HL-60 (cell line): ENCODE measurements around the gene ADISSP.

Source experiments
- POLR2AphosphoS5 ChIP-seq: IDR thresholded peaks from 2 replicates; pipeline ENCODE4 v1.6.1; 2012; ENCODE audit warnings: low read depth
- REST ChIP-seq: IDR thresholded peaks from 2 replicates; pipeline ENCODE4 v1.6.1; 2012; ENCODE audit warnings: low read depth; ENCODE audit not compliant: insufficient replicate concordance
- TF ChIP-seq, protein P1 (sequence below): IDR thresholded peaks from one replicate; pipeline ENCODE4 v1.5.1; 2011; ENCODE audit warnings: low read length, control low read depth, inconsistent platforms; ENCODE audit not compliant: insufficient read depth

DNA sequence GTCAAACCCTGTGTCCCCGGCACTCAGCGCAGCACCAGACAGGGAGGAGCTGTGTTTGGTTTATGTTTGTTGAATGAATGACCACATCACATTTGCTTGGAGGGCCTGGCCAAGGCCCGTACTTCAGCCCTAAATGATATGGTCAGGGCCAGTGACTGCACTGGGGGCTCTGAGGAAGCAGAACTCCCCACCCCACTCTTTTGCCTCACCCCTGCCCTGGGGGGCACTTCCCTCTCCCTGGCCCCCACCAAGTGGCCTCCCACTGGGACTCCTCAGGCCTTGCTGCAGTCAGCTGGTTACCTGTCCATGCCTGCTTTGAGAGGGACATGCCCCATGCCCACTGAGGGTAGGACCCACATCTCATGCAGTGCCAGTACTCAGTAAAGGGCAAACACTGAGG is 2.9 kb downstream of the ADISSP start:
- TF ChIP-seq, protein P1, sequence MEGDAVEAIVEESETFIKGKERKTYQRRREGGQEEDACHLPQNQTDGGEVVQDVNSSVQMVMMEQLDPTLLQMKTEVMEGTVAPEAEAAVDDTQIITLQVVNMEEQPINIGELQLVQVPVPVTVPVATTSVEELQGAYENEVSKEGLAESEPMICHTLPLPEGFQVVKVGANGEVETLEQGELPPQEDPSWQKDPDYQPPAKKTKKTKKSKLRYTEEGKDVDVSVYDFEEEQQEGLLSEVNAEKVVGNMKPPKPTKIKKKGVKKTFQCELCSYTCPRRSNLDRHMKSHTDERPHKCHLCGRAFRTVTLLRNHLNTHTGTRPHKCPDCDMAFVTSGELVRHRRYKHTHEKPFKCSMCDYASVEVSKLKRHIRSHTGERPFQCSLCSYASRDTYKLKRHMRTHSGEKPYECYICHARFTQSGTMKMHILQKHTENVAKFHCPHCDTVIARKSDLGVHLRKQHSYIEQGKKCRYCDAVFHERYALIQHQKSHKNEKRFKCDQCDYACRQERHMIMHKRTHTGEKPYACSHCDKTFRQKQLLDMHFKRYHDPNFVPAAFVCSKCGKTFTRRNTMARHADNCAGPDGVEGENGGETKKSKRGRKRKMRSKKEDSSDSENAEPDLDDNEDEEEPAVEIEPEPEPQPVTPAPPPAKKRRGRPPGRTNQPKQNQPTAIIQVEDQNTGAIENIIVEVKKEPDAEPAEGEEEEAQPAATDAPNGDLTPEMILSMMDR: no peak
- TF ChIP-seq POLR2AphosphoS5: no peak
- TF ChIP-seq REST: no peak
